Prostate gland (tissue), 2 donors: ENCODE results near the gene GOLGA6A.

Source experiments
- CTCF ChIP-seq, 4 experiments: fragments of 200-600 bp in 2 of 4; fragments of 450-650 bp in 2 of 4; sonication (generic) in 2 of 4; IDR thresholded peaks; 1 replicate in 3 of 4; 2 replicates in 1 of 4; pipeline ENCODE4 v1.5.1; 2016 to 2019; ENCODE audit warnings: antibody characterized with exemption in 4 of 4, mild to moderate bottlenecking in 2 of 4, moderate library complexity in 2 of 4
- POLR2AphosphoS5 ChIP-seq: sonication (generic); formaldehyde crosslinking; IDR thresholded peaks from one replicate; pipeline ENCODE4 v1.6.1; 2017; ENCODE audit warnings: antibody characterized with exemption

GRCh38 chr15:74045636-74046274 lies 36.6 kb downstream of the GOLGA6A start:
- TF ChIP-seq CTCF (IDR thresholded peaks at IDR 0.05) (no peak), POLR2AphosphoS5 (no peak)
